Left cardiac atrium (tissue), 4 donors: ENCODE results near the gene NIPA2. TPM values are rescaled to one million over a fixed set of nuclear protein-coding genes. Genes with fewer than 3 reads are reported as not detected.

Experiments used
- ATAC-seq, 2 donors: fragments of 200-7000 bp; cut with Tn5 transposase; one replicate each; pipeline ENCODE4 v1.9.1; 2020; ENCODE audit warnings: mild to moderate bottlenecking in 2 of 2, moderate library complexity in 2 of 2
- DNase-seq: peaks from one replicate; pipeline ENCODE4 v3.0.0-alpha.2; 2020
- intact Hi-C, 2 donors: fragments of 100-400 bp; cut with DNase I; formaldehyde crosslinking; loops; one replicate each; pipeline versions ENCODE4 v1.14.1 to v1.15.1; 2022 to 2023
- total RNA-seq, 2 donors: library from RNA; stranded (reverse); fragmentation: NEBNext Ultra II Directional; extraction: Animal tissue kit (Norgen Biotek cat#: 25700); gene quantifications; one replicate each; pipeline ENCODE4 v1.2.1, GENCODE V29; 2021
- donor health status: DM: no; HTN: yes; CAD: no.
- donor health status: DM: no; HTN: yes; CAD: no; lungs with severe emphysema.
- donor health status: DM: yes; HTN: yes; CAD: no.
- donor health status: Dilated cardiomyopathy.

Gene NIPA2
- total RNA-seq, 2 donors from 2014 or later, result 23.7 to 35.6 TPM

DNA sequence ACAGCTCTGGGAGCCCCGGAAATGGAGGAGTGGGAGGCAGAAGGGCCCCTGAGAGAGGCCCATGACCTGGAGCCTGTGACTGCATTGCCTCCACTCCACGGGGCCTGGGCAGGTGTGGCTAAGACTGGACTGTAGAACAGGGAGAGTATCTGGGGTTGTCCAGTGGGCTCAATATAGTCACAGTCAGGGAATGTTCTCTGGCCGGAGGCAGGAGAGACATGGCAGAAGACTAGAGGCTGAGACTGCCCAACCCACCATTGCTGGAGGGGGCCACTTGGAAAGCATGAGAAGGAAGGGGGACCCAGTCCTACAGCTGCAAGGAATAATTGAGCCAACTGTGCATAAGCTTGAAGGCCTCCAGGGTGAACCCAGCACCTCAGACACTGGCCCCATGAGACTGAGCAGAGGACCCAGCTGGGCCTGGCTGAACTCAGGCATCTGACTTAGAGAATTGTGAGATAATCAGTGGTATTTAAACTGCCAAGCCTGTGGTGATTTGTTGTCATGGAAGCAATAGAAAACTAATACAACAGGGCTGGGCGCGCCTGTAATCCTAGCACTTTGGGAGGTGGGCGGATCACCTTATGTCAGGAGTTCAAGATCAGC lies 33.1 kb downstream of the NIPA2 start:
- intact Hi-C loops, result no loop called here

GRCh38 chr15:22872936-22873701 lies 34.7 kb downstream of the NIPA2 start:
- ATAC-seq (no peak), DNase-seq (no peak)
- intact Hi-C loops, result no loop called here

More for the DNA sequence above, 33.1 kb downstream of the NIPA2 start:
- DNase-seq (no peak), ATAC-seq (no peak)

GRCh38 chr15:22873841-22874240 lies 35.4 kb downstream of the NIPA2 start:
- ATAC-seq (no peak), DNase-seq (no peak)
- intact Hi-C loops, result no loop called here

GRCh38 chr15:22874256-22874655 lies 35.8 kb downstream of the NIPA2 start:
- DNase-seq (no peak), ATAC-seq (no peak)
- intact Hi-C loops, result no loop called here

GRCh38 chr15:22874966-22875365 lies 36.5 kb downstream of the NIPA2 start:
- no peak for DNase-seq
- ATAC-seq, result no peak
- intact Hi-C loops, result no loop called here

DNA sequence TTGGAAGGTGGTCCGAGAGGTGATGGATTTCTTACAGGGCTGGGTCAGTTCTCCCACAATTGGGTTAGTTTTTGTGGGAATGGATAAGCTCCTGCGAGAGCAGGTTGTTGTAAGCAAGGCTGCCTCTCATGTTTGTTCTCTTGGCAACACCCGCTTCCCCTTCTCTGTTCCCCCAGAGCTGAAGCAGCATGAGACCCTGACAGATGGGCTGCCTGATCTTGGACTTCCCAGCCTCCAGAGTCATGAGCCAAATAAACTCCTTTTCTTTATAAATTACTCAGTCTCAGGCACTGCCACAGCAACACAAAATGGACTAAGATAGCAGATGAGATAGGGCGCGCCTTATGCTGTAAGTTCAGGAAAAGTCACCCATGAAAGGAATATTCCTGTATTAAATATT lies 38.7 kb downstream of the NIPA2 start:
- ATAC-seq (no peak), DNase-seq (no peak)
- intact Hi-C loops, result no loop called here

- DNase-seq (no peak), ATAC-seq (peak; percentile 13 to 19)
- intact Hi-C loops, result no loop called here
Measured at GRCh38 chr15:22877607-22878006, 39.1 kb downstream of the NIPA2 start.

DNA sequence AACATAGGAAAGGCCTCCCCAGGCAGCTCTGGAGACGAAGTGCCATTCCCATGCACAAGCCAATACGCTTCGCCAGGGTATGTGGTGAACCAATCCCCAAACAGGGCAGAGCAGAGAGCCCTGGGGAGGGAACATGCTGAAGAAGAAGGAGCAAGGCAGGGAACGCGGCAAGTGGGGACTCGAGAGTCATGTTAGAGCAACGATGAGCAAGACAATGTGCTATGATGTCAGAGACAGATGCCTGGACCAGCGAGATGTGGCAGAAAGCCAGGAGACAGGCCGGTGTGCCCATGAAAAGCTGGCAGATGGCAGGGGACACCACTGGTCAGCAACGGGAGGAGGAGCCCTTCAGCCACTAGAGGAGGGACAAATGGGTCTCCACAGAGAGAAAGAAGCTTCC lies 39.6 kb downstream of the NIPA2 start:
- DNase-seq (no peak), ATAC-seq (peak; percentile 56 to 59)
- intact Hi-C loops, result no loop called here

- intact Hi-C loops, result loop anchor here in 1 of 2 donors (10.0 kb wide), 1 partner anchor 64 kb away; no protein-coding TSS in a partner anchor
- no peak for DNase-seq
- ATAC-seq, result no peak
Measured at GRCh38 chr15:22880068-22880980, 41.9 kb downstream of the NIPA2 start.

DNA sequence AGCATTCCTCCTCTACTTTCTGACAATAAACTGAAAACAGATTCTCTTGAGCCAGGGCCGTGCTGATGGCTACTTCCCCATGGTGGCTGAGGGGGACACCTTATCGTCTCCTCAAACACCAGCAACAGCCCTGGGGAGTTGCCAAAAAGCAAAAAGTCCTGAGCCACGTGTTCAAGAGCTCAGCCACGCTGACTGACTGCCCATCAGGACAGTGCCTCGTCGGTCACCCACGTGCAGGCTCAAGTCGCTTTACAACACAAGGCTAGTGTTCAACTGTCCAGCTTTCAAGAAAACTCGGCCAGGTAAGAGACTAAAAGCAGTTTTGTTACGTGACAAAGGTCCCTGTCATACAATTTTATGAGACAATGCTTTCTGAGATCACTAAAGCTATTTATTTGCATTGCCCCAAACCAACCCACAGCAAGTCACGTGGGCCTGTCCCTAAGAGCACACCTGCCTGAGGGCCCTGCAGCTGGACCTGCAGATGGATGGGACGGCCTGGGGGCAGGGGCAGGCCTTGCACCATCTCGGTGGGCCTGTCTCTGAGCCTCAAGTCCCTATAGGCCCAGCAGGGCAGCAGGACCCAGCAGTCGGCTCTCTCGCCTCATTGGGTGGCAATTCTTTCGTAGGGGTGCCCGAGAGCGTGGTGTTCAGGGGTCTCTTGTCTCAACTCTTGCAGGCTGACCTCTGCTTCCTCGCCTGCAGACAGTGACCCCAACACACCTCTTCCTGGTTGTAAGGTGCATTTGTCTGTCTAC lies 42.7 kb downstream of the NIPA2 start:
- no peak for ATAC-seq
- no peak for DNase-seq
- intact Hi-C loops, result loop anchor here in 1 of 2 donors (10.0 kb wide), 1 partner anchor 64 kb away; no protein-coding TSS in a partner anchor

GRCh38 chr15:22881739-22882440 lies 43.4 kb downstream of the NIPA2 start:
- no peak for DNase-seq
- ATAC-seq, result no peak
- intact Hi-C loops, result loop anchor here in 1 of 2 donors (10.0 kb wide), 1 partner anchor 63 kb away; no protein-coding TSS in a partner anchor

DNA sequence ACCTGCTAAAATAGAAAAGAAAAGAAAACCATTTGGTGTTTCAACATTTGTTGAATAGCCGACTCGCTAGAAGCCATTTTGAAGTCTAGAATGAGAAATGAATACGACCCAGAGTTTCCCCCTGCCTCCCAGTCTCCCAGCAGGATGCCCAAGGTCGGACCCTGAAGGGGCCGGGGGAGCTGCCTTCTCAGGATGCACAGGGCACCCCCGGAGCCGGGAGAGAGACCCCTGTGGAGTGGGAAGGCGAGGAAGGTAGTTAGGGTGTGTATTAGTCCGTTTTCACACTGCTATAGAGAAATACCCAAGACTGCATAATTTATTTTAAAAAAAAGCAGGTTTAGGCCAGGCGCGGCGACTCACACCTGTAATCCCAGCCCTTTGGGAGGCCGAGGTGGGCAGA lies 44.7 kb downstream of the NIPA2 start:
- intact Hi-C loops, result loop anchor here in 1 of 2 donors (10.0 kb wide), 1 partner anchor 62 kb away; no protein-coding TSS in a partner anchor
- ATAC-seq (no peak), DNase-seq (no peak)

- no peak for ATAC-seq
- DNase-seq, result no peak
- intact Hi-C loops, result loop anchor here in 1 of 2 donors (10.0 kb wide), 1 partner anchor 60 kb away; no protein-coding TSS in a partner anchor
Measured at GRCh38 chr15:22884344-22884743, 45.9 kb downstream of the NIPA2 start.

- ATAC-seq, result no peak
- DNase-seq, result no peak
- intact Hi-C loops, result loop anchor here in 1 of 2 donors (10.0 kb wide), 1 partner anchor 60 kb away; no protein-coding TSS in a partner anchor
Measured at GRCh38 chr15:22885120-22885519, 46.7 kb downstream of the NIPA2 start.

DNA sequence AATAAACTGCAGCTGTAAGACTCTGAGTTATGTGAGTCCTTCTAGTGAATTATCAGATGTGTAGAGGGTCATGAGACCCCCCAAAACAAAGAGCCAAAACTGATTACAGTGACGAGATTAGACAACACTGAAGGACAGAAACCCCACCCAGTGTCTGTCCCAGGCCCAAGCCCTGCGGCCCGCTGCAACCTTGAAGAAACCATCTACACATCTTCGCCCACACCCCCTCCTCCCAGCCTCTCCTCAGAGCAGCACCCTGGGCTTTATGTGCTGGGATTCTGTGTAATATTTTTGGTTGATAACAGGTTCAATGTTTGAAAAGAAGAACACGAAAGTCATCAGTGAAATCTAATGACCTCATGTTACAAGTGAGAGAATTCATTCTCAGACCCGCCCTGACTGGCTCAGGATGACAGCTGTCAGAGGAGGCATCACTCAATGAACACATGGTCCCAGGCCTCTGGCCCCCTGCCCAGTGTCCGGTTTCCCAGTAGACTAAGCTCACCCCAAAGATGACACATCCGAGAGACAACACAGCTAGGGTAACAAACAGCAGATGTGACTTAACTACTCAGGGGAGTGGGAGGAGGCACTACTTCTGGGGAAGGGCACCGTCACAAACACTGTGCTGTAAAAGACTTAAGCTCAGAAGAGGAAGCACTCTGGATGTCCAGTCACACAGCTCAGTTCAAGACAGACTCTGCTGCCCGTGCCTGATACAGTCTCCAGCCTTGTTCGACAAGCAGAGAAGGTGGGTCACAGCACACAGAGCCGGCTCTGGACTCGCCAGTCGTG lies 48.9 kb downstream of the NIPA2 start:
- peak; percentile 44 for DNase-seq
- intact Hi-C loops, result loop anchor here in 1 of 2 donors (10.0 kb wide), 1 partner anchor 57 kb away; no protein-coding TSS in a partner anchor

GRCh38 chr15:22888120-22888859 lies 49.8 kb downstream of the NIPA2 start:
- intact Hi-C loops, result loop anchor here in 1 of 2 donors (10.0 kb wide), 1 partner anchor 57 kb away; no protein-coding TSS in a partner anchor
- ATAC-seq (peak in 1 of 2 donors; percentile 91), DNase-seq (no peak)

More for the DNA sequence above, 48.9 kb downstream of the NIPA2 start:
- peak; percentile 29 to 80 for ATAC-seq
